ENCODE results near the gene CMIP. TPM values are rescaled to one million over a fixed set of nuclear protein-coding genes. Genes with fewer than 3 reads are reported as not detected.

Gene CMIP
- polyA plus RNA-seq, 1 of the 3 experiments (the other 2 are of a cell fraction): 5.4 TPM

GRCh38 chr16:81618661-81619060, 174.1 kb downstream of the CMIP start:
- Histone ChIP-seq H3K4me2 (no peak overlapping the region), H3K9me2 (no peaks in the 10 kb centered on the region), H3K27me3 (ENCODE audit: insufficient read depth) (no peaks in the 10 kb centered on the region), H2AFZ (ENCODE audit: low read depth) (no peak overlapping the region), H3K79me2 (ENCODE audit: insufficient read depth) (no peaks in the 10 kb centered on the region), H3K36me3 (replicated peaks in 1 of 2; ENCODE audit: control insufficient read depth in 1 of 2, insufficient read depth in 2 of 2, low read length in 1 of 2) (no peaks in the 10 kb centered on the region), H3K9ac (no peak overlapping the region), H3K9me3 (no peaks in the 10 kb centered on the region), H3F3A (replicated peaks; ENCODE audit: insufficient read depth) (peaks cover 4% of the 10 kb centered on the region), H4K20me1 (ENCODE audit: insufficient read depth) (no peaks in the 10 kb centered on the region), H3K27ac (ENCODE audit: low read depth in 2 of 2, low read length in 1 of 2) (no peak overlapping the region), H3K4me1 (ENCODE audit: control insufficient read depth in 1 of 2, insufficient read depth in 2 of 2, low read depth in 1 of 2, low read length in 1 of 2) (peaks cover 4 to 13% of the 10 kb centered on the region in 2 experiments; a peak in 2 of 4 replicates), H3K4me3 (ENCODE audit: low read depth in 2 of 2, low read length in 1 of 2) (no peak overlapping the region)
- no peak for DNase-seq
- POLR2A ChIA-PET: no interaction called here
- TF ChIP-seq REST (IDR thresholded peaks at IDR 0.05; ENCODE audit: low read depth, low read length): no peak
- no peak for TF ChIP-seq RFX5 (IDR thresholded peaks at IDR 0.05; ENCODE audit: low read length)
- no peak for TF ChIP-seq TCF12 (IDR thresholded peaks at IDR 0.05)
- no peak for TF ChIP-seq EP300 (IDR thresholded peaks at IDR 0.05; ENCODE audit: borderline replicate concordance in 1 of 2, low read depth in 1 of 2, low read length in 1 of 2)
- no peak for TF ChIP-seq MAX (IDR thresholded peaks at IDR 0.05; ENCODE audit: low read depth)
- TF ChIP-seq TAF1 (IDR thresholded peaks at IDR 0.05; ENCODE audit: borderline replicate concordance, low read depth, low read length): no peak
- no peak for TF ChIP-seq FOXJ3 (CRISPR knock-in tag; IDR thresholded peaks at IDR 0.05)
- no peak for TF ChIP-seq RCOR1 (IDR thresholded peaks at IDR 0.05; ENCODE audit: low read length)
- no peak for TF ChIP-seq GATA2 (CRISPR knock-in tag; IDR thresholded peaks at IDR 0.05)
- no peak for TF ChIP-seq RAD21 (IDR thresholded peaks at IDR 0.05; ENCODE audit: low read length)
- no peak for TF ChIP-seq MXI1 (IDR thresholded peaks at IDR 0.05; ENCODE audit: low read depth, low read length)
- TF ChIP-seq PBX3 (IDR thresholded peaks at IDR 0.05): no peak
- no peak for TF ChIP-seq POLR2AphosphoS5 (IDR thresholded peaks at IDR 0.05; ENCODE audit: low read depth, low read length)
- CTCF ChIA-PET: interaction anchor here (1.1 to 1.5 kb wide), 3 partner anchors 9 to 105 kb away, joined by 3 to 4 read pairs (median 3); no protein-coding TSS in a partner anchor
- 82% methylated on average over 3 of the region's 11 CpGs for WGBS (ENCODE audit: low lambda C conversion rate)

- Histone ChIP-seq H3K4me3 (ENCODE audit: low read depth in 2 of 2, low read length in 1 of 2) (no peak overlapping the region), H3K79me2 (ENCODE audit: insufficient read depth) (no peaks in the 10 kb centered on the region), H3K9ac (no peak overlapping the region), H3K4me1 (ENCODE audit: control insufficient read depth in 1 of 2, insufficient read depth in 2 of 2, low read depth in 1 of 2, low read length in 1 of 2) (peaks cover 4 to 14% of the 10 kb centered on the region in 2 experiments; a peak in 2 of 4 replicates), H3K27me3 (ENCODE audit: insufficient read depth) (no peaks in the 10 kb centered on the region), H2AFZ (ENCODE audit: low read depth) (no peak overlapping the region), H3K9me3 (no peaks in the 10 kb centered on the region), H3K27ac (ENCODE audit: low read depth in 2 of 2, low read length in 1 of 2) (no peak overlapping the region), H3K4me2 (no peak overlapping the region), H4K20me1 (ENCODE audit: insufficient read depth) (no peaks in the 10 kb centered on the region), H3K36me3 (replicated peaks in 1 of 2; ENCODE audit: control insufficient read depth in 1 of 2, insufficient read depth in 2 of 2, low read length in 1 of 2) (no peaks in the 10 kb centered on the region), H3K9me2 (no peaks in the 10 kb centered on the region), H3F3A (replicated peaks; ENCODE audit: insufficient read depth) (peaks cover 4% of the 10 kb centered on the region)
- POLR2A ChIA-PET: no interaction called here
- no peak for DNase-seq
- 84% methylated on average over 3 of the region's 4 CpGs for WGBS (ENCODE audit: low lambda C conversion rate)
- CTCF ChIA-PET: interaction anchor here (0.6 to 1.9 kb wide), 4 partner anchors 10 to 216 kb away, joined by 3 to 5 read pairs (median 4); no protein-coding TSS in a partner anchor
- TF ChIP-seq TEAD4 (IDR thresholded peaks at IDR 0.05; ENCODE audit: borderline replicate concordance, insufficient read depth) (no peak), EZH2phosphoT487 (IDR thresholded peaks at IDR 0.05; ENCODE audit: borderline replicate concordance, low read depth) (no peak), IRF3 (IDR thresholded peaks at IDR 0.05; ENCODE audit: low read depth, low read length) (no peak), CTCF (IDR thresholded peaks at IDR 0.05) (no peak), USF2 (IDR thresholded peaks at IDR 0.05; ENCODE audit: borderline replicate concordance, low read depth, low read length) (no peak), FOXJ3 (CRISPR knock-in tag; IDR thresholded peaks at IDR 0.05) (no peak), FOXM1 (IDR thresholded peaks at IDR 0.05; ENCODE audit: low read depth) (no peak)
These were observed 175.4 kb downstream of the CMIP start for GRCh38 chr16:81620029-81620428.

Measured in SK-N-SH (cell line).